Osteoblast (primary cell): ENCODE measurements around the gene ZC3H13. TPM values are rescaled to one million over a fixed set of nuclear protein-coding genes. Genes with fewer than 3 reads are reported as not detected.
"Not testable (repeated sequence)": the region's sequence is repeated elsewhere in the genome, so short reads cannot be mapped to it uniquely, and the experiment has no call there.

Source experiments
- DNase-seq: peaks from one replicate; pipeline ENCODE4 v3.0.0; 2011; ENCODE audit warnings: low spot score, mixed read lengths; ENCODE audit not compliant: insufficient read length; ENCODE audit errors: missing footprints
- H2AFZ ChIP-seq: 2 replicates; pipeline ENCODE4 v1.6.0; 2011; ENCODE audit warnings: mild to moderate bottlenecking, low read length
- H3K27ac ChIP-seq: 2 replicates; pipeline ENCODE4 v1.5.1; 2011; ENCODE audit warnings: mild to moderate bottlenecking, low read depth, low read length, moderate library complexity
- H3K27me3 ChIP-seq: 2 replicates; pipeline ENCODE4 v1.6.0; 2012; ENCODE audit warnings: mild to moderate bottlenecking, control low read depth, inconsistent platforms, low read length, moderate library complexity; ENCODE audit not compliant: insufficient read depth
- H3K36me3 ChIP-seq: 2 replicates; pipeline ENCODE4 v1.5.1; 2011; ENCODE audit warnings: mild to moderate bottlenecking, low read length, control low read depth, moderate library complexity; ENCODE audit not compliant: insufficient read depth
- H3K4me1 ChIP-seq: 2 replicates; pipeline ENCODE4 v1.5.1; 2011; ENCODE audit warnings: mild to moderate bottlenecking, low read length, control low read depth, moderate library complexity; ENCODE audit not compliant: insufficient read depth
- H3K4me2 ChIP-seq: 2 replicates; pipeline ENCODE4 v1.6.0; 2011; ENCODE audit warnings: mild to moderate bottlenecking, low read length; ENCODE audit not compliant: insufficient read depth
- H3K4me3 ChIP-seq: fragments of 200-600 bp; sonication (generic); 3 replicates; pipeline ENCODE4 v1.5.1; 2012; ENCODE audit warnings: mild to moderate bottlenecking, low read length, inconsistent platforms; ENCODE audit not compliant: insufficient read depth
- H3K79me2 ChIP-seq: 2 replicates; pipeline ENCODE4 v1.6.0; 2012; ENCODE audit warnings: mild to moderate bottlenecking, low read length, control low read depth, inconsistent platforms; ENCODE audit not compliant: insufficient read depth
- H3K9me3 ChIP-seq: 2 replicates; pipeline ENCODE4 v1.5.1; 2011; ENCODE audit warnings: low read depth, low read length, control low read depth
- H4K20me1 ChIP-seq: 2 replicates; pipeline ENCODE4 v1.6.0; 2012; ENCODE audit warnings: mild to moderate bottlenecking, low read length, control low read depth; ENCODE audit not compliant: insufficient read depth
- total RNA-seq: library from RNA; depleted of rRNA; stranded (reverse); fragments of >200 nt; gene quantifications from 2 replicates; pipeline ENCODE4 v1.2.3, GENCODE V29; 2012
- TF ChIP-seq, protein P1 (sequence below): IDR thresholded peaks from 2 replicates; pipeline ENCODE4 v1.5.1; 2011; ENCODE audit warnings: mild to moderate bottlenecking, low read depth, low read length, moderate library complexity; ENCODE audit errors: extremely low read depth

Gene ZC3H13
- total RNA-seq, 1 donor = 19.5 TPM

DNA sequence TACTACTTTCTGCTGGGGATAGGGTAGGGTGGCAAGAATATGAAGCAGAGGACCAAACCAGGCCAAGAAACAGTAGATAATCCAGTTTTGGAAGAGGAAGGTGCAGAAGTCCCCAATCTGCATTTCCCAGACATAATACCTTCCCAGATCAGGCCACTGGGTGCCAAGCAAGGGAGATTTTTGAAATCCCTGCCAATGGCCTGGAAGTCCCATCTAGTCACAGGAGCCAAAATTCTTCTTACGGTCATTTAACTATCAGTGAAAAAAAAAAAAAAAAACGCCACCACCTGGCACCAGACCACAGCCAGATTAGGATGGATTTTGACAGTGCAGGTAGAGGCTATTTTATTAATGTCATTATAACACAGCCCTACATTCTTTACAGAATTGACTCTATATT, 57.8 kb downstream of the ZC3H13 start:
- no peaks in the 10 kb centered on the region for H3K27me3 ChIP-seq
- TF ChIP-seq, protein P1, sequence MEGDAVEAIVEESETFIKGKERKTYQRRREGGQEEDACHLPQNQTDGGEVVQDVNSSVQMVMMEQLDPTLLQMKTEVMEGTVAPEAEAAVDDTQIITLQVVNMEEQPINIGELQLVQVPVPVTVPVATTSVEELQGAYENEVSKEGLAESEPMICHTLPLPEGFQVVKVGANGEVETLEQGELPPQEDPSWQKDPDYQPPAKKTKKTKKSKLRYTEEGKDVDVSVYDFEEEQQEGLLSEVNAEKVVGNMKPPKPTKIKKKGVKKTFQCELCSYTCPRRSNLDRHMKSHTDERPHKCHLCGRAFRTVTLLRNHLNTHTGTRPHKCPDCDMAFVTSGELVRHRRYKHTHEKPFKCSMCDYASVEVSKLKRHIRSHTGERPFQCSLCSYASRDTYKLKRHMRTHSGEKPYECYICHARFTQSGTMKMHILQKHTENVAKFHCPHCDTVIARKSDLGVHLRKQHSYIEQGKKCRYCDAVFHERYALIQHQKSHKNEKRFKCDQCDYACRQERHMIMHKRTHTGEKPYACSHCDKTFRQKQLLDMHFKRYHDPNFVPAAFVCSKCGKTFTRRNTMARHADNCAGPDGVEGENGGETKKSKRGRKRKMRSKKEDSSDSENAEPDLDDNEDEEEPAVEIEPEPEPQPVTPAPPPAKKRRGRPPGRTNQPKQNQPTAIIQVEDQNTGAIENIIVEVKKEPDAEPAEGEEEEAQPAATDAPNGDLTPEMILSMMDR = no peak
- H3K9me3 ChIP-seq = no peaks in the 10 kb centered on the region
- H3K79me2 ChIP-seq = peaks cover 2% of the 10 kb centered on the region
- no peak overlapping the region for H3K4me3 ChIP-seq
- peaks cover 7% of the 10 kb centered on the region for H3K36me3 ChIP-seq
- no peak overlapping the region for H2AFZ ChIP-seq
- H3K4me1 ChIP-seq = peaks cover 4% of the 10 kb centered on the region
- H3K27ac ChIP-seq = no peak overlapping the region
- H3K4me2 ChIP-seq = no peak overlapping the region
- H4K20me1 ChIP-seq = peaks cover 4% of the 10 kb centered on the region
- DNase-seq = no peak

DNA sequence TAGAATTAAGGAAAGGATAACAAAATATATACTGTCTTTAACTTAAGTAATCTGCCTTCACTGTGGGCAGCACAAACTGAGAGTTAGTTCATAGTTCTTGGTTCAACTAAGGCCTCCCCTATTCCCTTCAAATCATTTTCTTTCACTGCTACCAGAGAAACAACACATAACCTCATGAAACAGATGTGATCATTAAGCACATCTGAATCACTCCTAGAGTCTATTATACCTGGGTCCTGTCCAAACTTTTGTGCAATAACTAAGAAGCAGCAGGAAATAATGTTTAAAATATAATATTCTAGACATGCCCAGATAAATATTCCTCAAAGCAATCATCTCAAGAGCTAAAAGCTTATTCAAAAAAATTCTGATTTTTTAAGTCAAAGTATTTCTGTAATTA, 62.9 kb downstream of the ZC3H13 start:
- H2AFZ ChIP-seq = no peak overlapping the region
- no peaks in the 10 kb centered on the region for H3K27me3 ChIP-seq

DNA sequence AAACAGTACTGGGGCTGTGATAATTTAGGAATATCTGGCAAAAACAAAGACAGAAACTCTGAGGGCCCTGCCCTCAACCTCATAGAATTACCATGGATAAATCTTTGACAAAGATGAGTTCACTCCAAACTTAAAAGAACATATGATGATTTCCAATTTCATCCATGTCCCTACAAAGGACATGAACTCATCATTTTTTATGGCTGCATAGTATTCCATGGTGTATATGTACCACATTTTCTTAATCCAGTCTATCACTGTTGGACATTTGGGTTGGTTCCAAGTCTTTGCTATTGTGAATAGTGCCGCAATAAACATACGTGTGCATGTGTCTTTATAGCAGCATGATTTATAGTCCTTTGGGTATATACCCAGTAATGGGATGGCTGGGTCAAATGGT, 71.4 kb downstream of the ZC3H13 start:
- not testable (repeated sequence) for H3K79me2 ChIP-seq, H3K4me2 ChIP-seq, H3K27me3 ChIP-seq, H4K20me1 ChIP-seq, DNase-seq, H3K9me3 ChIP-seq, H3K27ac ChIP-seq, H3K4me1 ChIP-seq, H2AFZ ChIP-seq, H3K4me3 ChIP-seq
- peaks cover 17% of the 10 kb centered on the region for H3K36me3 ChIP-seq

More for the DNA sequence above, 62.9 kb downstream of the ZC3H13 start:
- Histone ChIP-seq H3K4me1 (peaks cover 8% of the 10 kb centered on the region), H3K9me3 (no peaks in the 10 kb centered on the region), H4K20me1 (peaks cover 4% of the 10 kb centered on the region), H3K4me3 (no peak overlapping the region), H3K27ac (peak overlapping the region; percentile 67), H3K79me2 (peaks cover 4% of the 10 kb centered on the region), H3K4me2 (no peak overlapping the region), H3K36me3 (peaks cover 31% of the 10 kb centered on the region)
- TF ChIP-seq, protein P1 = no peak
- DNase-seq = peak; percentile 79

DNA sequence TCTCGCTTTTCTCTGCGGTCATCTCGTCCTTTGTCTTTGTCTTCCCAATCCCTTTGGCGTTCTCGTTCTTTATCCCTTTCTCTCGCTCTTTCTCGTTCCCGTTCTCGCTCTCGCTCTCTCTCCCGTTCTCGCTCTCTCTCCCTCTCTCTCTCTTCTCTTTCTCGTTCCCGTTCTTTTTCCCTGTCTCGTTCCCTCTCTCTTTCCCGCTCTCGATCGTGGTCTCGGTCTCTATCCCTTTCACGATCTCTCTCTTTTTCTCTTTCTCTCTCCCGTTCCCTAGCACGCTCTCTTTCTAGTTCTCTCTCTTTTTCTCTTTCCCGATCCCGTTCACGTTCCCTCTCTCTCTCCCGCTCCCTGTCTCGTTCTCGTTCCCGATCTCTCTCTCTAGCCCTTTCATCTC, 77.2 kb downstream of the ZC3H13 start:
- Histone ChIP-seq H2AFZ (no peak overlapping the region), H3K27me3 (no peaks in the 10 kb centered on the region), H3K27ac (no peak overlapping the region), H3K9me3 (no peaks in the 10 kb centered on the region), H3K4me3 (no peak overlapping the region), H4K20me1 (no peaks in the 10 kb centered on the region), H3K4me2 (no peak overlapping the region), H3K79me2 (peaks cover 5% of the 10 kb centered on the region), H3K4me1 (no peaks in the 10 kb centered on the region), H3K36me3 (peaks cover 28% of the 10 kb centered on the region)
- DNase-seq = no peak
- TF ChIP-seq, protein P1 = no peak

DNA sequence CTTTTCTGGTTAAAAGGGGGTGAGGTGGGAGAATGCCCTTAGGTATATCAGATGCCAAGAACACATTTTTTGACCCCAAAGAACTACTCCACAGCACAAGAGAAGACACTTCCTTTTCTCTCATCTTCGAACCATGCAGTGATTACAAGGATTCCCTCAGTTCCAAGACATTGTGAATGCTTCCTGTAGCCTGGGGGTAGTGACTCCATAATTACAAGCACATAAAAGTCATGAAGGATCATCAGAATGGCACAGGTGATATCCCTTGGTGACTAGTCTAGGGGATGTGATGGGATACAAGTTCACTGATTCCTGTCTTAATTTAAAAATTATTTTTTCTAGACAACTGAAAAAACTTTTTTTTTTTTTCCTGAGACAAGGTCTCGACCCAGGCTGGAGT, 78.0 kb downstream of the ZC3H13 start:
- TF ChIP-seq, protein P1 = no peak
- Histone ChIP-seq H3K4me2 (no peak overlapping the region), H3K27me3 (no peaks in the 10 kb centered on the region), H3K4me3 (no peak overlapping the region), H3K27ac (no peak overlapping the region), H3K79me2 (peaks cover 5% of the 10 kb centered on the region), H3K9me3 (no peaks in the 10 kb centered on the region), H2AFZ (no peak overlapping the region), H4K20me1 (no peaks in the 10 kb centered on the region), H3K36me3 (peaks cover 32% of the 10 kb centered on the region), H3K4me1 (no peaks in the 10 kb centered on the region)
- DNase-seq = no peak
